ENCODE measurements around the gene SPOPL.
A peak's percentile ranks its signal among the peaks of the same experiment; 100 is the strongest.
"Not testable (repeated sequence)": the region's sequence is repeated elsewhere in the genome, so short reads cannot be mapped to it uniquely, and the experiment has no call there.

SPOPL gene

DNA sequence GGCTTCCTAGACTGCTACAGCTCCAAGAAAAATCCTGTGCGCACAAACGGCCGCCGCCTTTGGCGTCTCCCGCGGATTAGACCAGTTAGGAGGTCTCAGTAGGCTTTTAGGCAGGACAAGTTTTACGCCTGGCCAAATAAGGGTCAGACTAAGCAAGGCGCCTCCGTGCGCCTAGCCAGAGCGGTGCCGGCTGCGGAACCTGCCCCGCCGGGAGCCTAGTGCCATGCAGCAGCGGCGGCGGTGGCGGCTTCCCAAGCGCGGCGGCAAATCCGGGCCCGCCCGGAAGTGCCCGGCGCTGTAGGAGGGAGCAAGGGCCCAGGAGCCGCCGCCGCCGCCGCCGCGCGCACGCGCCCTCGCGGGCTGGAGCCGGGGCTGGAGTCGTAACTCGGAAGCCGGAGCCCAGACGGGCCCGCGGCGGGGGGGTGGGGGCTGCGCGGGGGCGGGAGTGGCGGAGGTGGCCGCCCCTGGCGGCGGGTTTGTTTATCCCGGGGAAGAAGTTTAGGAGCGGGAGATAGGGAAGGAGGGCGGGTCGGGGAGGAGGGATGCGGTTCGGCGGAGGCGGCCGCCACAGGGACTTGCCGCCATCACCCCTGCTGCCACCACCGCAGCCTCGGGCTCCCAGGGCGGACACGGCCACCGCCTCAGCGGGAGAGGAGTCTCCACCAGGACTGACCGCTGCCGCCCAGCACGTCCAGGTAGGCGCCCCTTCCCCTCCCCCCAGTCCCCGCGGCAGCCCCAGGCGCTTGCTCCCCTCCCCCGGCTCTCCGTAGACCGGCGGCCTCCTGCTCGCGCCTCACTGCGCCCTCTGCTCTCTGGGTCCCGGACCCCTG, at the start of gene SPOPL:
TSS of gene SPOPL (plus strand) at position 346 of the 830 bp plus-strand sequence. CDS start 48,447 bp downstream, outside the sequence.
- peak; percentile 86 to 88 for DNase-seq

- DNase-seq, result no peak
These were observed 49.2 kb upstream of the SPOPL start for GRCh38 chr2:138452324-138452723.

DNA sequence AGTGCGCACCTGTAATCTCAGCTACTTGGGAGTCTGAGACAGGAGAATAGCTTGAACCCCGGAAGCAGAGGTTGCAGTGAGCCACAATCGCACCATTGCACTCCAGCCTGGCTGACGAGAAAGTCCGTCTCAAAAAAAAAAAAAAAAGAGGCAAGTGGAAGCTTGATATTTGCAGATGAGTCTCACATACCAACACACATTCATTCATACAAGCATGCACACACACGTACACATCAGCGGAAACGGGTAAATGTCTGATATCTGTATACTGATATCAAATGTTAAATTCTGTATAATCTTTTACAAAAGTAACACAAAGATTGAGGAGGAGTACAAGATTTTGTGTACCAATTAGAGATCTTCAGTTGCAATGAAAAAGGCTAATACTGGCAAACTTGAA, 47.8 kb upstream of the SPOPL start:
- DNase-seq, result no peak

- no peak for DNase-seq
These were observed 46.8 kb upstream of the SPOPL start for GRCh38 chr2:138454761-138455160.

- no peak for DNase-seq
These were observed 46.3 kb upstream of the SPOPL start for GRCh38 chr2:138455275-138455674.

DNA sequence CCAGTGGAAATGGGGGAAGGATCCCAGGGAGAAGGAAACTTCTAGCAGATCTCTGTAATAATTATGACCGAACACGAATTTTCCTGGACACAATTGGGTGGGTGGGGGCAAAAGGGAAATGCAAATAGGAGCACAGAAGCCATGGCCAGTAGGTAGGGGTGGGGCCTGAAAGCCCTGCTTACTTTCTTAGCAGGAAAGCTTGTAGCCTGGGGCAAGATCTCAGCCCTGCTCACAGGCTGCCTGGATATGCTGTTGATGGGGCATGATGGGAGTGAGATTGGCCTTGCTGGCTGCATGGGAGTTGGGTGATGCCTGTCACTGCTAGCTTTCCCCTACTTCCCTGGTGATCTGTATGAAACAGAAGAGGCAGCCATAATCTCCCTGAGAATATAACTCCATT, 45.9 kb upstream of the SPOPL start:
- peak in 1 of 2 experiments; percentile 39 for DNase-seq

DNA sequence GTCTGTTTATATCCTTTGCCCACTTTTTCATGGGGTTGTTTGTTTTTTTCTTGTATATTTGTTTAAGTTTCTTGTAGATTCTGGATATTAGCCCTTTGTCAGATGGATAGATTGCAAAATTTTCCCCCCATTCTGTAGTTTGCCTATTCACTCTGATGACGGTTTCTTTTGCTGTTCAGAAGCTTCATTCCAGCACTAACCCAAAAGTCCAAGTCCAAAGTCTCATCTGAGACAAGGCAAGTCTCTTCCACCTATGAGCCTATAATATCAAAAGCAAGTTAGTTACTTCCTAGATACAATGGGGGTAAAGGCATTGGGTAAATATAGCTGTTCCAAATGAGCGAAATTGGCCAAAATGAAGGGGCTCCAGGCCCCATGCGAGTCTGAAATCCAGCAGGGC, 38.9 kb upstream of the SPOPL start:
- DNase-seq, result not testable (repeated sequence)

DNA sequence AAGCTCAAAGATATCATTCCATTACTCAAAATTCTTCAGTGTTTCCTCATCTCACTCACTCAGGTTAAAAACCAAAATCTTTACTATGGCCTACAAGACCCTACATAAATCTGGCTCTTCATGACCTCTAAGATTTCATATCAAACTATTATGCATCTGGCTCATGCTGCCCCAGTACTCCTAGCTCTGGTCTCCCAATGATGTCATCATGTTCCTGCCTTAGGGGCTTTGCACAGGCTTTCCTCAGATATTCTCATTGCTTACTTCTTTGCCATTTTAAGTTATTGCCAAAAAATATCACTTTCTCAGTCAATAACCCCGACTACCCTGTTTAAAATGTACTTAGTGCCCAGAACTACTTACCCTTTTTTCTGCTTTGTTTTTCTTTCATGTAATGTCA, 33.0 kb upstream of the SPOPL start:
- no peak for DNase-seq

- no peak for DNase-seq
These were observed 32.2 kb upstream of the SPOPL start for GRCh38 chr2:138469411-138469810.

DNA sequence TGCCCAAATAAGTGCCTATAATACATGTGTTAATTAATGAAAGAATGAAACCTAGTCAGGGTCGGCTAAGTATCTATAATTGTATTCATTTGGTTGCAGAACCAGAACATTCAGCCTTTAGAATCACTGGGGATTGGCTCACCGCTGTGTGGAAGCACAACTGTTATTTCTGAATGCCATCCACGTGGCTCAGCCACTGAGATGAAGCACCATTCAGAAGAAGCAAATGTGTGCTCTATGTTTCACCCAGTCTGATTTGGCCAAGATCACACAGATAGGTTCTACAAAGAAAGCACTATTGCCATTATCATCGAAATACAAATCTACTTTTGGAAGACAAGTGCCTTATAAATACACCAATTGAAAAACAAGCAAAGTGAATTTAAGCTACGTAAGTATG, 30.6 kb upstream of the SPOPL start:
- DNase-seq, result no peak

DNA sequence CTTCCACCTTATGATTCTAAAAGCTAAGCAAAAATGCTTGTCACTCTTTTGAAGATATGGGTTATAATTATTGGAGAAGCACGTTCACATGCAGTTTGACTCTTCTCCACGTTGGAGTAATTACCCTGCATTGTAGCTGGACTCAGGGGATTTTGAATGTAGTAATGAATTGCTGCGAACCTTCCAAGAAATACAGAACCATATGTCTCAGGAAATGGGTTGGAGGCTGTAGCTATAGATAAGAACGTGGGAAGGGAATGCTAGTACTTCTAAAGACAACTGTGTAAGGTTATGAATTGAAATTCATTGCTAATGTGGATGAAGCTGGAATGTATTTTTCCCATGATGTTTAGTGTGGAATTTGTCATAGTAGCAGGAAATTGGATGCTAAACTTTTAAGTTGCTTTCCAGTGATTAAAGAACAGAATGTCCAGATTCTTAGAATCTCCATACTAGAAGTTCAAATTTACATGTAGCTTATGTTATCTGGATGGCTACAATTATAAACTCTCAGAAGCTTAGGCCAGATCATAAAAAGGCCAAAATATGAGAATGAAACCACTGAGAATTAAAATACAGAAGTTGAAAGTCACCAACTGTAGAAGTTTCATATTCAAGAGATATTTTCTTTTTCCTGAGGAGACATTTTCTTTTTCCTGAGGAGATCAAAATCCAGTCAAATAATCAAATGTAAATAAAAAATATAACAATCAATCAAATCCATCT, 27.3 kb upstream of the SPOPL start:
- no peak for DNase-seq

DNA sequence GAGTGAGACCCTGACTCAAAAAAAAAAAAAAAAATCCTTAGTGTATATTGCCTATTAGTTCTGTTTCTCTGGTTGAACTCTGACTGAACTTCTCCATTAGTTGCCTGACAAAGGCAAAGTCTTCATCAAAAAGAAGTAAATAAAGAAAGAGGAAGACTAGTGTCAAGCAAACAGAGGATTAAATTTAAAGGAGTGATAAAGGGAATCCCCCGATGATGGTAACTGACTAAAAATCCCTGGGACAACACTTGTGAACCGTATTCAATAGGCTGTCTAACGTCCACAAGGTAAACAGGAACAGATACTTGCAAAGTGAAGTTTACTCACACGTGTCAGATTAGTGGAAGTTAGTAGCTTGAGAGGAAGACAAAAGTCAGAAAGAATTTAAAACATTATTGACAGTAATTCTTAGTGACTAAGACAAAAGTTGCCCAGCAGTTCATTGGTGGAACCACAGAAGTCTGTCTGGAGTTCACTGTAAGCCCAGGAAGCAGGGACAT, 26.2 kb upstream of the SPOPL start:
- DNase-seq, result no peak

DNA sequence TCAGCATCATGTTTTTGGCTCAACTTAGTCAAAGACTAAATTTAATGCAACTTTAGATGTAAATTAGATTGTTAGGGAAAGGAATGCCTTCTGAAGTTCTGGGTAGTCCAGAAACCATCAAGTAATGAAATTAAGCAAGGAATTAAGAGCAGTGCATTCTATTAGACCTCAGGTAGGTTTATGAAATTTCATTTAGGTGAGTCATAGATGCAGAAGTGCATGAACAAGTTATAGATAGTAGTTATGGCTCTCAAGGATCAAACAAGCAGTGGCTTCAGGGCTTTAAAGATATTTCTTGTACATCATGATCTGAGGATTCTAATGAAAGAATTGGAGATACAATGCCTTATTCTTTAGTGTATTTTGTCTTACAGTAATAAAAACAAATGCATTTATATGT, 25.4 kb upstream of the SPOPL start:
- no peak for DNase-seq

DNA sequence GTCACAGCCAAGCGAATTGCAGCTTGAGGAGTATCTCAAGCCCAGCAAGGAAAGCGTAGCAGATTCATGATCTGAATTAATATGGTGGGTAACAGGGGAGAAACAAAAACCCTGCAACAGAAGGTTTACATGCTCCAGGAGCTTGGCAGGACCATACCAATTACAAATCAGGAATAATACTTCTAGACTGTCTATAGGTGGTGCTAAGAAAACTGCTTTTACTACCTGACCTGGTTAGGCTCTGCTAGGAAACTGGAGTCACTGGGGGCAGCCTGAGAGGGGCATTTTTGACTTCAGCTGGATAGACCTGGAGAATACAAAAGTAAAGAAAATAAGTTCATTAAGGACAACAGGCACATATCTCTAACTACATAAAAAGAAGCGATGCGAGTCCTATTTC, 24.6 kb upstream of the SPOPL start:
- no peak for DNase-seq

GRCh38 chr2:138482796-138483195, 18.8 kb upstream of the SPOPL start:
- not testable (repeated sequence) for DNase-seq

GRCh38 chr2:138485019-138485418, 16.6 kb upstream of the SPOPL start:
- no peak for DNase-seq

- no peak for DNase-seq
These were observed 15.0 kb upstream of the SPOPL start for GRCh38 chr2:138486363-138487198.

- DNase-seq, result no peak
These were observed 10.7 kb upstream of the SPOPL start for GRCh38 chr2:138490673-138491494.

- no peak for DNase-seq
These were observed 10.1 kb upstream of the SPOPL start for GRCh38 chr2:138491495-138491862.

- no peak for DNase-seq
These were observed 9.4 kb upstream of the SPOPL start for GRCh38 chr2:138492160-138492559.

- DNase-seq, result no peak
These were observed 8.2 kb upstream of the SPOPL start for GRCh38 chr2:138493334-138493733.

DNA sequence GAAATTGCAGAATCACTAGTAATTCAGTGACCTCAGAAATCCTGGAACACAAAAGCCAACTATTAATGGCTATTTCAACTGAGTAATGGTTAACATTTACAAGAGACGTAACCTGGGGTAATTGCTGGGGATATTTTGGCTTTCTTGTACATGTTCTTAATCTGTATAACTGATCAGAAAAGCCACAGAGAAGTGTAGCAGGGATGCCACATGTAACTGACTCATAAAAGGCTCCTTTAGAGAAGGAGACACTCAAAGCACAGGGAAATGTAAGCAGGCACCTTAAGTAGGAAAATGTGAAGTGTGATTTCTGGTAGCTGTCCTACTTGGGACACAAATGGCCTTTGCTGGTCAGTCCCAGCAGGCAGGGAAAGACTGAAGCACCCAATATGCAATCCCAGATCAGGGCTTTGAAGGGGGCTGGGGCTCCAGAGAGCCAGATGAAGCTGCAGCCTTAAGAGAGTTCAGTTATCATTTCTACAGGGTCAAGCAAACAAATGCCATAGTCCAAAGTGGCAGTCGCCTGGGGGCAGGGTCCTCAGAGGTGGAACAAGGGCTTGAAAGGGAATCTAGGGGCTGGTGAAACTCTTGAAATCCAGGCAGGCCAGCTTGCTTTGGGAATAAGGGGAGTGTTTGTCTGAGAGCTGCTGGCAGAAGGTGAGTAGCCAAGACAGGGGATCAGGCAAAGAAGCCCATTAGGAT, 7.2 kb upstream of the SPOPL start:
- DNase-seq, result no peak
